ENCODE data around the gene SND1. TPM values are rescaled to one million over a fixed set of nuclear protein-coding genes. Genes with fewer than 3 reads are reported as not detected.

Gene SND1
- total RNA-seq, 2 donors from 2014 or later: 146 to 155 TPM

DNA sequence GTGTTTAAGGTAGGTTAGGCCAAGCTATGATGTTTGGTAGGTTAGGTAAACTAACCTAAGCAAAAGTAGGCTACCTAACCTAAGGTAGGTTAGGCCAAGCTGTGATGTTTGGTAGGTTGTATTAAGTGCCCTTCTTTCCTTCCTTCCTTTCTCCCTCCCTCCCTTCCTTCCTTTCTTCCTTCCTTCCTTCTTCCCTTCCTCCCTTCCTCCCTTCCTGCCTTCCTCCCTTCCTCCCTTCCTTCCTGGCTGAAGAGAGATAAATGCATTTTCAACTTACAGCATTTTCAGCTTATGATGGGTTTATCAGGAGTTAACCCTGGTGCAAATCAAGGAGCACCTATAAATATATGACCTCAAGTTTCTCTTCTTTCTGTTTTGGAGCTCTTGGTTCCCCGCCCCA is 56.2 kb downstream of the SND1 start:
- WGBS, 2 donors: 86 to 89% methylated on average over 1 of the region's 1 CpG
- H3K27me3 ChIP-seq: no peaks in the 10 kb centered on the region
- H3K4me1 ChIP-seq: peaks cover 7% of the 10 kb centered on the region
- ATAC-seq (no peak), DNase-seq (no peak)
- H3K36me3 ChIP-seq (replicated peaks in 1 of 2; ENCODE audit: insufficient read depth in 1 of 2, low read depth in 2 of 2): peaks cover 6 to 33% of the 10 kb centered on the region in 2 donors
- no peak overlapping the region for H3K27ac ChIP-seq
- intact Hi-C loops (cut with DNase I): loop anchor here (10.0 kb wide), 1 partner anchor 507 kb away; no protein-coding TSS in a partner anchor
- TF ChIP-seq CTCF (IDR thresholded peaks at IDR 0.05) (no peak), POLR2A (IDR thresholded peaks at IDR 0.05) (no peak)
- H3K9me3 ChIP-seq: no peaks in the 10 kb centered on the region
- no peak overlapping the region for H3K4me3 ChIP-seq

GRCh38 chr7:127708788-127709187 is 56.8 kb downstream of the SND1 start:
- ATAC-seq (peak; percentile 75), DNase-seq (peak; percentile 71 to 85 (median 76))
- Histone ChIP-seq H3K4me3 (no peak overlapping the region), H3K27ac (no peak overlapping the region), H3K4me1 (peaks cover 6% of the 10 kb centered on the region), H3K9me3 (no peaks in the 10 kb centered on the region), H3K27me3 (no peaks in the 10 kb centered on the region), H3K36me3 (replicated peaks in 1 of 2; ENCODE audit: insufficient read depth in 1 of 2, low read depth in 2 of 2) (peaks cover 6 to 29% of the 10 kb centered on the region in 2 donors)
- peak; percentile 45 to 76 (median 68) for TF ChIP-seq CTCF (IDR thresholded peaks at IDR 0.05)
- TF ChIP-seq POLR2A (IDR thresholded peaks at IDR 0.05): no peak
- intact Hi-C loops (cut with DNase I): loop anchor here (10.0 kb wide), 1 partner anchor 506 kb away; no protein-coding TSS in a partner anchor
- WGBS, 2 donors: 88 to 89% methylated on average over 1 of the region's 1 CpG

DNA sequence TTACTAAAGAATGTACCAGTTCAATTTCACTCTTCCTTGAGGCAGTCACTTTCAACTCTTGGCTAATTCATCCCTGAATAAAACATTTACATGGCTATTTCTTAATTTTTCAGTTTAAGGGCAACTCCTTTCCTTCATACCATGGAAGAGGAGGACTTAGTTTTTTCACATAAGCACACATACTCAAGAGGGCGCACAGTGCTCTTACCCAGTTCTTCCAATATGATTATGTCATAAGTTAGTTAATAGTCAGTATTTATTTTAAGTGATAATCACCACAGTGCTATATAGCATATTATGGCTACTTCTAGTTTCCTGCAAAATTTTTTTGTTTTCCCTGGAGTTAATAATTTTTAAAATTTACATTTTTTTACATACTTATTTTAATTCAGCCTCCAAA is 58.6 kb downstream of the SND1 start:
- ATAC-seq (no peak), DNase-seq (no peak)
- intact Hi-C loops (cut with DNase I): no loop called here
- H3K27ac ChIP-seq: no peak overlapping the region
- H3K4me3 ChIP-seq: no peak overlapping the region
- H3K36me3 ChIP-seq (replicated peaks in 1 of 2; ENCODE audit: insufficient read depth in 1 of 2, low read depth in 2 of 2): peaks cover 0 to 19% of the 10 kb centered on the region in 2 donors
- H3K27me3 ChIP-seq: no peaks in the 10 kb centered on the region
- no peaks in the 10 kb centered on the region for H3K4me1 ChIP-seq
- TF ChIP-seq CTCF (IDR thresholded peaks at IDR 0.05) (no peak), POLR2A (IDR thresholded peaks at IDR 0.05) (no peak)
- H3K9me3 ChIP-seq: no peaks in the 10 kb centered on the region
- 91 to 100% methylated on average over 1 of the region's 1 CpG for WGBS, 2 donors

DNA sequence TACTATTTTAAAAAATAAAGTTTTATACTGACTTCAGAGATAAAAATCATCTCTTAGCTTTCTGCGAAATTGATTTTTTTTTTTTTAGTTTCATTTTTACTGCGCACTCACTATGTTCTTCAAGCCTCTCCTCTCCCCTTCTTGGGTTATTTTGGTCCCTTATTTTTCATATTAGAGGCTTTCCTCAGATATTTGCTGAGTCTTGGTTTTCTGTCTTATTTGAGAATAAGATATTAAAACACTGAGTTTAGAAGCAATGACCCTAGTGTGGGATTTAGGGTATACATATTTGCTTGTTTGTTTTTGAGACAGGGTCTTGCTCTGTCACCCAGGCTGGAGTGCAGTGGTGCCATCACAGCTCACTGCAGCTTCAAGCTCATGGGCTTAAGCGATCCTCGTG is 59.9 kb downstream of the SND1 start:
- no peak for DNase-seq
- peaks cover 0 to 13% of the 10 kb centered on the region in 2 donors for H3K36me3 ChIP-seq (replicated peaks in 1 of 2; ENCODE audit: insufficient read depth in 1 of 2, low read depth in 2 of 2)
- H3K9me3 ChIP-seq: no peaks in the 10 kb centered on the region
- no peaks in the 10 kb centered on the region for H3K27me3 ChIP-seq
- H3K27ac ChIP-seq: no peak overlapping the region
- no peaks in the 10 kb centered on the region for H3K4me1 ChIP-seq
- intact Hi-C loops (cut with DNase I): no loop called here
- 88 to 97% methylated on average over 4 of the region's 4 CpGs for WGBS, 2 donors
- no peak overlapping the region for H3K4me3 ChIP-seq
- no peak for ATAC-seq
- TF ChIP-seq POLR2A (IDR thresholded peaks at IDR 0.05) (no peak), CTCF (IDR thresholded peaks at IDR 0.05) (no peak)

DNA sequence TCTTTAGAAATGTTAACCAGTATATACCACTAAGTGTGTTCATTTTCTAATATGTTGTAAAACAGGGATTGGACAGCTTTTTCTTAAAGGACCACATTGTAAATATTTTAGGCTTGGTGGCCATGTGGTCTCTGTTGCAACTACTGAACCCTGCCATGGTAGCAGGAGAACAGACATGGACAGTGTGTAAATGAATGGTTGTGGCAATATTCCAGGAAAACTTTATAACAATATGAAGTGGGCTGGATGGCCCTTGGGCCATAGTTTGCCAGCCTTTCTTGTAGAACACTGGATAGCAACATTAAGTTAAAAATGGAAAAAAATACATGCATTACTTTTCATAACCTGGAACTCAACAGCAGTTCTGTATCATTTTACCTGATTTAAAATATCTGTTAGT is 61.0 kb downstream of the SND1 start:
- intact Hi-C loops (cut with DNase I): no loop called here
- H3K4me3 ChIP-seq: no peak overlapping the region
- DNase-seq (no peak), ATAC-seq (no peak)
- no peaks in the 10 kb centered on the region for H3K9me3 ChIP-seq
- H3K27me3 ChIP-seq: no peaks in the 10 kb centered on the region
- no peak for TF ChIP-seq POLR2A (IDR thresholded peaks at IDR 0.05)
- no peak for TF ChIP-seq CTCF (IDR thresholded peaks at IDR 0.05)
- H3K27ac ChIP-seq: no peak overlapping the region
- H3K36me3 ChIP-seq (replicated peaks in 1 of 2; ENCODE audit: insufficient read depth in 1 of 2, low read depth in 2 of 2): peaks cover 0 to 9% of the 10 kb centered on the region in 2 donors
- no peaks in the 10 kb centered on the region for H3K4me1 ChIP-seq

Data from body of pancreas (tissue), 4 donors.